ENCODE results near the gene SLC25A45.
"Not testable (repeated sequence)": the region's sequence is repeated elsewhere in the genome, so short reads cannot be mapped to it uniquely, and the experiment has no call there.

SLC25A45 gene

DNA sequence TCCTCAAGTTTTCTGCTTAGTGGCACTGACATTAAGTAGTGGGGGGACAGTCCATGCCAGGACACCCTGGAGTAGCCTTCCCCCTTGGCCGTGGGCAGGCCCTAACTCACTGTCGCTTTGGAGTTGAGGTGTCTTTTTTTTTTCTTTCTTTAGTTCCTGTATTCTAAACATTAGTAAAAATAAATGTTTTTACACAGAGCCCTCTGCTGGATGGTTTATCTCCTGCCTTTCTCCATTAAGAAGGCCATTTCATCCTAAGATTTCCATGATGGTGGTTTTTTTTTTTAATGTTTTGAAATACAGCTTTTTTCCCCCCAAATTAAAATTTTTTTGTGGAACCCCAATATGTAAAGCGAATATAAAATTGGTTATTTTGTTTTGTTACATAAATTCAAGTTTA is 29.7 kb downstream of the SLC25A45 start:
- no peak overlapping the region for H3K4me3 ChIP-seq (ENCODE audit: low read length)
- no peak overlapping the region for H3K9ac ChIP-seq (ENCODE audit: low read length)
- H3K4me1 ChIP-seq (ENCODE audit: control insufficient read depth, insufficient read depth, low read length), result peaks cover 13% of the 10 kb centered on the region
- peaks cover 55% of the 10 kb centered on the region for H3K36me3 ChIP-seq (ENCODE audit: control insufficient read depth, insufficient read depth, low read length, severe bottlenecking)
- H3K9me3 ChIP-seq (ENCODE audit: control insufficient read depth, low read length), result no peaks in the 10 kb centered on the region
- H3K27me3 ChIP-seq (replicated peaks; ENCODE audit: control insufficient read depth, insufficient read depth, low read length), result peaks cover 12% of the 10 kb centered on the region
- peak; percentile 48 for DNase-seq (ENCODE audit: low read depth)

DNA sequence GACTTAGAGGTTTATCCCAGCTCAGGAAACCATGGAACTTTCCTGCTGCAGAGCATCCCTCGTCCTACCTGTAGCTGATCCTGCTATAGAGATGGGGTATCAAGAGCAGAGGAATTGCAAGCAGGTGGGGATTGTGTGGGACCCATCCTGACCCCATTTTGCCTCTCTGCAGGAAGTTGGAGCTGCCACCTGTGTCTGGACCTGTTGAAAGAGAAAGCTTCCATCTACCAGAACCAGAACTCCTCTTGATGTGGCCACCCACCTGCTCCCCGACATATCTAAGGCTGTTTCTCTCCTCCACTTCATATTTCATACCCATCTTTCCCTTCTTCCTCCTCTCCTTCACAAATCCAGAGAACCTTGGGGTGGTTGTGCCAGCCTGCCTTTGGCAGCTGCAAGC is 30.9 kb downstream of the SLC25A45 start:
- Histone ChIP-seq H3K9me3 (ENCODE audit: control insufficient read depth, low read length) (no peaks in the 10 kb centered on the region), H3K4me1 (ENCODE audit: control insufficient read depth, insufficient read depth, low read length) (peaks cover 9% of the 10 kb centered on the region), H3K36me3 (ENCODE audit: control insufficient read depth, insufficient read depth, low read length, severe bottlenecking) (peaks cover 66% of the 10 kb centered on the region), H3K27me3 (replicated peaks; ENCODE audit: control insufficient read depth, insufficient read depth, low read length) (peaks cover 7% of the 10 kb centered on the region), H3K9ac (ENCODE audit: low read length) (no peak overlapping the region), H3K4me3 (ENCODE audit: low read length) (no peak overlapping the region)
- no peak for DNase-seq (ENCODE audit: low read depth)

DNA sequence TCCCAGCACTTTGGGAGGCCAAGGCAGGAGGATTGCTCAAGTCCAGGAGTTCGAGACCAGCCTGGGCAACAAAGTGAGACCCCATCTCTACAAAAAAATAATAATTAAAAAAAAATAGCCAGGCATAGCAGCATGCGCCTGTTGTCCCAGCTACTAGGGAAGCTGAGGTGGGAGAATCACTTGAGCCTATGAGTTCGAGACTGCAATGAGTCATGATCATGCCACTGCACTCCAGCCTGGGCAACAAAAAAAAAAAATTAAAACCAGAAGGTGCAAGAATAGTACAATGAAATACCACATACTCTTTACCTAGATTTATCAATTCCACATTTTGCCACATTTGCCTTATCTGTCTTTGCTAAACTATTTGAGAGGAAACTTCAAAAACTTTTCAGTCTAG is 40.6 kb downstream of the SLC25A45 start:
- H3K27me3 ChIP-seq (replicated peaks; ENCODE audit: control insufficient read depth, insufficient read depth, low read length), result no peaks in the 10 kb centered on the region
- no peak for DNase-seq (ENCODE audit: low read depth)
- no peak overlapping the region for H3K4me3 ChIP-seq (ENCODE audit: low read length)
- H3K9me3 ChIP-seq (ENCODE audit: control insufficient read depth, low read length), result no peaks in the 10 kb centered on the region
- no peaks in the 10 kb centered on the region for H3K4me1 ChIP-seq (ENCODE audit: control insufficient read depth, insufficient read depth, low read length)
- peaks cover 78% of the 10 kb centered on the region for H3K36me3 ChIP-seq (ENCODE audit: control insufficient read depth, insufficient read depth, low read length, severe bottlenecking)
- H3K9ac ChIP-seq (ENCODE audit: low read length), result no peak overlapping the region

DNA sequence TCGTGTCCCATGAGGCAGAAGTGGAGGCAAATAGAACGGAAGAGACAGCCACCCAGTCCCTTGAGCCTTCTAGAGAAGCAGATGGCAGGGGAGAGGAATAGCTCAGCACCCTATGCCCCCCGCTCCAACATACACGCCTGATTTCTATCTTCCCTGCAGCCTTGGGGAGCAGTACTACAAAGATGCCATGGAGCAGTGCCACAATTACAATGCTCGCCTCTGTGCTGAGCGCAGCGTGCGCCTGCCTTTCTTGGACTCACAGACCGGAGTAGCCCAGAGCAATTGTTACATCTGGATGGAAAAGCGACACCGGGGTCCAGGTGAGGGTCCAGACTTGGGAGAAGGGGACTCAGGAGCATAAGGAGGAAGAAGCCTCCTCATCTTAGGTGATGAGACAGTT is 42.2 kb downstream of the SLC25A45 start:
- Histone ChIP-seq H3K27me3 (replicated peaks; ENCODE audit: control insufficient read depth, insufficient read depth, low read length) (no peaks in the 10 kb centered on the region), H3K4me3 (ENCODE audit: low read length) (no peak overlapping the region), H3K9ac (ENCODE audit: low read length) (peak overlapping the region; percentile 4), H3K9me3 (ENCODE audit: control insufficient read depth, low read length) (no peaks in the 10 kb centered on the region), H3K4me1 (ENCODE audit: control insufficient read depth, insufficient read depth, low read length) (peaks cover 4% of the 10 kb centered on the region), H3K36me3 (ENCODE audit: control insufficient read depth, insufficient read depth, low read length, severe bottlenecking) (peaks cover 61% of the 10 kb centered on the region)
- DNase-seq (ENCODE audit: low read depth), result no peak

DNA sequence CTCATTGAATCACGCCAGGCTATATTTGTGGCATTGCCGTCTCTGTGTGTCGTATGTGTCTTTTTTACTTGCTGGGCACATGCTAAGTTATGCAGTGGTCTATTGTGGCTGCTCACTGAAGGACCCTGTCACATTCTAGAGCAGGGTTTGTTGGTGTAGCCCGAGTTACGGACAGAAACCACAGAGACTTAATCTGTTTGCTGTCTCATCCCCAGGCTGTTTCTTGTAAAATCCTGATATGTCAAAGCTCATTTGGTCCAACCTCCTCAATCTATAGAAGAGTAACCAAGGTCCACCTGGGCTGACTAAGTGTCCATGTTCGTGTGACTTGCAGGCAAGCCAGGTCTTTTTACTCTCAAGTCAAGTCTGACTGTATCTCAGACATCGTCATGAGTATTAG is 43.8 kb downstream of the SLC25A45 start:
- Histone ChIP-seq H3K36me3 (ENCODE audit: control insufficient read depth, insufficient read depth, low read length, severe bottlenecking) (peaks cover 46% of the 10 kb centered on the region), H3K4me3 (ENCODE audit: low read length) (no peak overlapping the region), H3K27me3 (replicated peaks; ENCODE audit: control insufficient read depth, insufficient read depth, low read length) (no peaks in the 10 kb centered on the region), H3K4me1 (ENCODE audit: control insufficient read depth, insufficient read depth, low read length) (peaks cover 11% of the 10 kb centered on the region), H3K9ac (ENCODE audit: low read length) (no peak overlapping the region), H3K9me3 (ENCODE audit: control insufficient read depth, low read length) (no peaks in the 10 kb centered on the region)
- DNase-seq (ENCODE audit: low read depth), result no peak

DNA sequence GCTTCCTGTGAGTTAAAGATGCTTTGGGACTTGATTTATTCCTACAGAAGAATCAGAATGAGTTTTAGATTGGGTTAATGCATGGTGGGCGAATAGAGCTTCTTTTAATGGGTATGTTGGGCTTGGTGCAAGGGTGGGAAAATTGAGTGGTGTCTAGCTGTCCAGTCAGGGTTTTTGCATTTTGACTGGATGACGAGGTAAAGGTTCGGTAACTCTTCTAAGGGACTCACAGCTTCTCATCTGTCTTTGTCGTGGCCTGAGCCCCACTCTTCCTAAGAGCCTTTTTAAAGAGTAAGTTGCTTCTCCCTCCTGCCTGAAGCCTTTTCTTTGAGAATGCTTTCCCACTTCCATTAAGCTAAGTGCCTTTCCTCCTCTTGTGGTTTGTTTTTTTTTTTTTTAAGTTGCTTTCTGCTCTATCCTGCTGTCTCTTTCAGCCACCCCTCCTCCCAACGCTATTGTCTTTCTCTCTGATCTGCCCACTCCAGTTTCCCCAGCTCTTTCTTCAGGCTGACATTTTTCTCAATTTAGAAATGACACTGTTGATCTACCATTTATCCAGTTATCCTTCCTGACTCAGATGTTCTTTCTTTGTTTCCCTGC is 47.6 kb downstream of the SLC25A45 start:
- H3K4me1 ChIP-seq (ENCODE audit: control insufficient read depth, insufficient read depth, low read length), result peaks cover 12% of the 10 kb centered on the region
- DNase-seq (ENCODE audit: low read depth), result peak; percentile 47
- H3K27me3 ChIP-seq (replicated peaks; ENCODE audit: control insufficient read depth, insufficient read depth, low read length), result no peaks in the 10 kb centered on the region
- H3K9ac ChIP-seq (ENCODE audit: low read length), result peak overlapping the region; percentile 99
- no peaks in the 10 kb centered on the region for H3K9me3 ChIP-seq (ENCODE audit: control insufficient read depth, low read length)
- H3K36me3 ChIP-seq (ENCODE audit: control insufficient read depth, insufficient read depth, low read length, severe bottlenecking), result peaks cover 9% of the 10 kb centered on the region
- peak overlapping the region; percentile 98 for H3K4me3 ChIP-seq (ENCODE audit: low read length)

DNA sequence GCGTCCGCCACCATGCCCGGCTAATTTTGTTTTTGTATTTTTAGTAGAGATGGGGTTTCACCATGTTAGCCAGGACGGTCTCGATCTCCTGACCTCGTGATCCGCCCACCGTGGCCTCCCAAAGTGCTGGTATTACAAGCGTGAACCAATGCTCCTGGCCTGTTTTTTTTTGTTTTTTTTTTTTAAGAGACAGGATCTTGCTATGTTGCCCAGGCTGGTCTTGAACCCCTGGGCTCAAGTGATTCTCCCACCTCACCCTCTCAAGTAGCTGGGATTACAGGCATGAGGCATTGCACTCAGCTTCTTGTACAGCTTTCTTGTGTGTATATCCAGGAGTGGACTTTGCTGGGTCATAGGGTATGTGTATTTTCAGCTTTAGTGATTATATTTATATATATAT is 49.9 kb downstream of the SLC25A45 start:
- not testable (repeated sequence) for DNase-seq (ENCODE audit: low read depth); H3K9ac ChIP-seq (ENCODE audit: low read length); H3K9me3 ChIP-seq (ENCODE audit: control insufficient read depth, low read length); H3K4me3 ChIP-seq (ENCODE audit: low read length); H3K27me3 ChIP-seq (replicated peaks; ENCODE audit: control insufficient read depth, insufficient read depth, low read length); H3K36me3 ChIP-seq (ENCODE audit: control insufficient read depth, insufficient read depth, low read length, severe bottlenecking)
- peaks cover 25% of the 10 kb centered on the region for H3K4me1 ChIP-seq (ENCODE audit: control insufficient read depth, insufficient read depth, low read length)

DNA sequence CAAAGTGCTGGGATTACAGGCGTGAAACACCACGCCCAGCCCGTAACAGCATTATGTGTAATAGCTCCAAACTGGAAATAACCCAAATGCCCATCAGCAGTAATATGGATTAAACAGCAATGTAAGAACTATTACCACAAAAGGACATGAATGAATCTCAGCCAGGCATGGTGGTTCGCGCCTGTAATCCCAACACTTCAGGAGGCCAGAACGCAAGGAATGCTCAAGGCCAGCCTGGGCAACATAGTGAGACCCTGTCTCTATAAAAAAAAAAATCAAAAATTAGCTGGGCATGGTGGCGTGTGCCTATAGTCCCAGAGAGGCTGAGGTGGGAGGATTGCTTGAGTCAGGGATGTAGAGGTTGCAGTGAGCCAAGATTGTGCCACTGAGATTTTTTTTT is 51.9 kb downstream of the SLC25A45 start:
- no peak for DNase-seq (ENCODE audit: low read depth)
- Histone ChIP-seq H3K27me3 (replicated peaks; ENCODE audit: control insufficient read depth, insufficient read depth, low read length) (no peaks in the 10 kb centered on the region), H3K4me3 (ENCODE audit: low read length) (no peak overlapping the region), H3K36me3 (ENCODE audit: control insufficient read depth, insufficient read depth, low read length, severe bottlenecking) (no peaks in the 10 kb centered on the region), H3K4me1 (ENCODE audit: control insufficient read depth, insufficient read depth, low read length) (peaks cover 25% of the 10 kb centered on the region), H3K9me3 (ENCODE audit: control insufficient read depth, low read length) (no peaks in the 10 kb centered on the region), H3K9ac (ENCODE audit: low read length) (no peak overlapping the region)

DNA sequence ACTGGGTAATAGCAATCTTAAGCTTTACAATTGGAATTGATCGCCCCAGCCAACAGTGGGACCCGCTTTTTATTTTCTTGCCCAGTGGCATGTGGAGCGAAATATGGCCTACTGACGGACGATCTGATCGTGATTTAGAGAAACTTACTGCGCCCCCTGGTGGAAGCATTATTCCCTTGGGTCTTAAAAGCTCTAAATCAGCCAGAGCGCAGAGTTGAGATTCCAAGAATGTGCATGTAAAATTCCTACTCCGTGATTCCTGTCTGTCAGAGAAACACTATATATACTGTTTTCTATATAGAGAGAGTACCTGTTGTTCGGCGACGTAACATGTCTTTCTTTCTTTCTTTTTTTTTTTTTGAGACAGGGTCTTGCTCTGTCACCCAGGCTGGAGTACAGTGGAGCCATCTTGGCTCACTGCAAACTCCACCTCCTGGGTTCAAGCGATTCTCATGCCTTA is 52.5 kb downstream of the SLC25A45 start:
- H3K36me3 ChIP-seq (ENCODE audit: control insufficient read depth, insufficient read depth, low read length, severe bottlenecking), result no peaks in the 10 kb centered on the region
- no peak overlapping the region for H3K4me3 ChIP-seq (ENCODE audit: low read length)
- H3K9me3 ChIP-seq (ENCODE audit: control insufficient read depth, low read length), result no peaks in the 10 kb centered on the region
- H3K9ac ChIP-seq (ENCODE audit: low read length), result peak overlapping the region; percentile 57
- no peaks in the 10 kb centered on the region for H3K27me3 ChIP-seq (replicated peaks; ENCODE audit: control insufficient read depth, insufficient read depth, low read length)
- peak; percentile 99 for DNase-seq (ENCODE audit: low read depth)
- H3K4me1 ChIP-seq (ENCODE audit: control insufficient read depth, insufficient read depth, low read length), result peaks cover 19% of the 10 kb centered on the region

DNA sequence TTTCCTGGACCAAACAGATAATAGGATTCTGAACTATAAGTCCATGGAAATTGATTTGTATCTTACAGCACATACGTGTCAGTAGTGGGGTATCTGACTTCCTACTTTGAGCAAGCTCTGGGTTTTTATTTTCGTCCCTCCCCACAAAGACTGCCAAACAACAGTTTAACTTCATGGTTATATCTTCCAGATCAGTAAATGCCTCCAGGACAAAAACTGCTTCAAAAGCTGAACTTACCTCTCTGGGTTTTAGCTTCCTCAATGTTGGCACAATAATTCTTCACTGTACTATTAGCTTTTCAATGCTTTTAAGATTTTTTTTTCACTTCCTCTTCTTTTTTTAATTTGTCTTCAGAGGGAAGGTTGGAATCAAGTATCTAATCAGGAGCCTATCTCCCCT is 53.0 kb downstream of the SLC25A45 start:
- no peaks in the 10 kb centered on the region for H3K27me3 ChIP-seq (replicated peaks; ENCODE audit: control insufficient read depth, insufficient read depth, low read length)
- DNase-seq (ENCODE audit: low read depth), result no peak
- H3K9ac ChIP-seq (ENCODE audit: low read length), result peak overlapping the region; percentile 57
- peaks cover 15% of the 10 kb centered on the region for H3K4me1 ChIP-seq (ENCODE audit: control insufficient read depth, insufficient read depth, low read length)
- H3K9me3 ChIP-seq (ENCODE audit: control insufficient read depth, low read length), result no peaks in the 10 kb centered on the region
- no peak overlapping the region for H3K4me3 ChIP-seq (ENCODE audit: low read length)
- no peaks in the 10 kb centered on the region for H3K36me3 ChIP-seq (ENCODE audit: control insufficient read depth, insufficient read depth, low read length, severe bottlenecking)

DNA sequence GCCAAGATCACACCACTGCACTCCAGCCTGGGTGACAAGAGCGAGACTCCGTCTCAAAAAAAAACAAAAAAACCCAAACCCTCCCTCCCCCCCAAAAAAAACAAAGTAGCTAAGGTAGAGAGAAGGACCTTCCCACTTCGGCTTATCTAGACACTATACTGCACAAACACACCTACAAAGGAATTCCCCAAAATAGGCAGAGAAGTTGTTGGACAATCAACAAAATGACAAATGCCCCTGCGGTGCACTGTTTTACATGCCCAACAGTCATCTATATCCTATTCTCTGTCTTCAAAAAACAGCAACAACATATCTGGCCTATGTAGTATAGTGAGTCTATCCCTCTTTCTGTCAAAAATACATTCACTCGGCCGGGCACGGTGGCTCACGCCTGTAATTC is 55.4 kb downstream of the SLC25A45 start:
- peaks cover 19% of the 10 kb centered on the region for H3K4me1 ChIP-seq (ENCODE audit: control insufficient read depth, insufficient read depth, low read length)
- DNase-seq (ENCODE audit: low read depth), result no peak
- peaks cover 14% of the 10 kb centered on the region for H3K36me3 ChIP-seq (ENCODE audit: control insufficient read depth, insufficient read depth, low read length, severe bottlenecking)
- H3K4me3 ChIP-seq (ENCODE audit: low read length), result no peak overlapping the region
- no peak overlapping the region for H3K9ac ChIP-seq (ENCODE audit: low read length)
- no peaks in the 10 kb centered on the region for H3K9me3 ChIP-seq (ENCODE audit: control insufficient read depth, low read length)
- H3K27me3 ChIP-seq (replicated peaks; ENCODE audit: control insufficient read depth, insufficient read depth, low read length), result no peaks in the 10 kb centered on the region

DNA sequence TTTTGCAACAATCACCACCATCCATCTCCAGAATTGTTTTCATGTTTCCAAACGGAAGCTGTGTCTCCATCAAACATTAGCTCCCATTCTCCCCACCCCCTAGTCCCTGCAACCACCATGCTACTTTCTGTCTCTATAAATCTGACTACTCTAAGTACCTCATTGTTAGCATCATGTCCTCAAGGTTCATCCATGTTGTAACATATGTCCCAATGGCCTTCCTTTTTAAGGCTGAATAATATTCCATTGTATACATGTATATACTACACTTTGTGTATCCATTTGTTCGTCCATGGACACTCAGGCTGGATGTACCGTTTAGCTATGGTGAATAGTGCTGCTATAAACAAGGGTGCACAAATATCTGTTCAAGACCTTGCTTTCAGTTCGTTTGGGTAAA is 57.0 kb downstream of the SLC25A45 start:
- Histone ChIP-seq H3K36me3 (ENCODE audit: control insufficient read depth, insufficient read depth, low read length, severe bottlenecking) (peaks cover 30% of the 10 kb centered on the region), H3K9me3 (ENCODE audit: control insufficient read depth, low read length) (no peaks in the 10 kb centered on the region), H3K9ac (ENCODE audit: low read length) (no peak overlapping the region), H3K4me1 (ENCODE audit: control insufficient read depth, insufficient read depth, low read length) (peaks cover 25% of the 10 kb centered on the region), H3K4me3 (ENCODE audit: low read length) (no peak overlapping the region), H3K27me3 (replicated peaks; ENCODE audit: control insufficient read depth, insufficient read depth, low read length) (no peaks in the 10 kb centered on the region)
- no peak for DNase-seq (ENCODE audit: low read depth)

Measured in adipocyte (in vitro differentiated cells).